Raji (cell line): Measurements from ENCODE around the gene ARRDC2.

Source experiments
- POLR2A ChIP-seq: IDR thresholded peaks from 2 replicates; pipeline ENCODE4 v1.6.1; 2011; ENCODE audit warnings: low read depth, low read length, control low read depth; ENCODE audit not compliant: insufficient read depth

ARRDC2 gene

DNA sequence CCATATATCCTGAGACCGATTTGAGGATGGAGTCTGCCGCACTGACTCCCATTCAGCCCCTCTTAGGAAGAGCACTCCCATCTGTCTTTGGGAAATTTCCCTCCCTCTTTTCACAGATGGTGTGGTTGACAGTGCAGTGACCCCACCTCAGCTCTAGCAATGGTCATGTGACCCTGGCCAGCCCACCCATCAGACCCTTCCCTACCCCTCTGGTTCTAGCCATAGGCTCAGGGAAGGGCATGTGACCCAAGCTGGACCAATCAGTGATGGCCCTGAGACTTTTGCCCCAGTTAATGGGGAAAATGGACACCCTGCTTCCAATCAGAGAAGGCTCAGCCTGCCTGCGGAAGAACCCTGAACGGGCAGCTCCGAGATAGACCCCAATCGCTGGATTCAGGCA, 52.5 kb downstream of the ARRDC2 start:
- no peak for TF ChIP-seq POLR2A

- TF ChIP-seq POLR2A, result no peak
Observed at GRCh38 chr19:18062028-18062427, 54.1 kb downstream of the ARRDC2 start.

- TF ChIP-seq POLR2A, result no peak
Observed at GRCh38 chr19:18063463-18063862, 55.5 kb downstream of the ARRDC2 start.
